ENCODE data around the gene PCTP. TPM values are rescaled to one million over a fixed set of nuclear protein-coding genes. Genes with fewer than 3 reads are reported as not detected.

PCTP gene
- total and polyA plus RNA-seq, 9 of the 15 experiments (the other 6 are each of a cell fraction or from before 2014, with no cell fraction given), result 10.9 to 62.3 (median 41.2) TPM

DNA sequence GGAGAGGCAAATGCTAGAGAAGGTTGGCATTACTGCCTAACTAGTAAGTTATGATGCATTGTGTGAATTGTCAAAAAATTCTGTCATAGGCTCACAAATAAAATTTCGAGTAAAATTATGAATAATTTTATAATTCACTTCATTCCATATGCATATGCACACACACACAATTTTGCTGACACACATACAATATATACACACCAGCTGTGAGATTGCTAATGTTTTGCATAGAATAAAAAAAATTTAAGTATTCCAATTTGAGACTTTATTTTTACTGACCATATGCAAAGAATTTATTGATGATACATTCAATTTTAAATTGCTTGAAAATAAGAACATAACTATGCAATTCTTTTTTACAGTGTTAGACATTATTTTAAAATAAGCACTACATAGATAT, 21.4 kb upstream of the PCTP start:
- Histone ChIP-seq H2AFZ (ENCODE audit: low read depth, low read length) (no peak overlapping the region), H3K79me2 (ENCODE audit: control insufficient read depth, insufficient read depth, low read length) (no peaks in the 10 kb centered on the region), H3K4me2 (ENCODE audit: insufficient read depth, low read length) (no peak overlapping the region), H4K20me1 (replicated peaks; ENCODE audit: control insufficient read depth, insufficient read depth, low read length) (no peaks in the 10 kb centered on the region), H3K27ac (ENCODE audit: extremely low read depth, low read depth, low read length) (no peak overlapping the region), H3K4me1 (replicated peaks in 1 of 2; ENCODE audit: control insufficient read depth in 2 of 2, insufficient read depth in 2 of 2, low read length in 2 of 2) (peaks cover 4 to 40% of the 10 kb centered on the region in 2 experiments; a peak in 4 of 5 replicates), H3K9ac (ENCODE audit: insufficient read depth in 1 of 2, low read depth in 2 of 2, low read length in 2 of 2) (no peak overlapping the region), H3K36me3 (ENCODE audit: control insufficient read depth, insufficient read depth, low read length) (no peaks in the 10 kb centered on the region), H3K9me1 (ENCODE audit: control insufficient read depth, insufficient read depth, low read length) (peaks cover 3% of the 10 kb centered on the region), H3K4me3 (no peak overlapping the region), H3K9me3 (replicated peaks; ENCODE audit: control insufficient read depth, insufficient read depth, low read depth, low read length) (no peaks in the 10 kb centered on the region), H3K27me3 (ENCODE audit: control insufficient read depth in 2 of 2, insufficient read depth in 2 of 2, low read length in 2 of 2) (no peaks in the 10 kb centered on the region)
- no TSS peak for BruUV-seq (replicated peaks)
- TF ChIP-seq MAFK (IDR thresholded peaks at IDR 0.05; ENCODE audit: low read length) (no peak), C11orf30 (IDR thresholded peaks at IDR 0.05; ENCODE audit: low read depth) (0 out of 2 replicates have a peak, but pooled peaks have one; percentile 32), ZKSCAN3 (CRISPR knock-in tag; IDR thresholded peaks at IDR 0.05) (no peak), MAFF (IDR thresholded peaks at IDR 0.05; ENCODE audit: low read length) (0 out of 2 replicates have a peak, but pooled peaks have one; percentile 10), CREM (IDR thresholded peaks at IDR 0.05; ENCODE audit: low read depth) (no peak), ZNF316 (IDR thresholded peaks at IDR 0.05) (peak; percentile 53; the same call in 1 of the 2 replicates), MYC (IDR thresholded peaks at IDR 0.05; ENCODE audit: low read depth, low read length) (no peak), MYC (CRISPR knock-in tag; IDR thresholded peaks at IDR 0.05; ENCODE audit: borderline replicate concordance, low read depth) (no peak)
- FAIRE-seq (no peak), ATAC-seq (no peak), DNase-seq (ENCODE audit: extremely low read depth in 1 of 4, low spot score in 3 of 4) (no peak)
- CTCF ChIA-PET (ENCODE audit: low intra/inter-chr PET ratio), result no interaction called here
- in situ Hi-C loops (cut with MboI), result no loop called here
- 16% methylated on average over 1 of the region's 1 CpG for WGBS (ENCODE audit: insufficient coverage, low coverage, missing lambda C conversion rate)
- POLR2A ChIA-PET, result interaction anchor here (0.6 kb wide), 1 partner anchor 399 kb away, joined by 3 read pairs; no protein-coding TSS in a partner anchor
- intact Hi-C loops (cut with micrococcal nuclease), result no loop called here

DNA sequence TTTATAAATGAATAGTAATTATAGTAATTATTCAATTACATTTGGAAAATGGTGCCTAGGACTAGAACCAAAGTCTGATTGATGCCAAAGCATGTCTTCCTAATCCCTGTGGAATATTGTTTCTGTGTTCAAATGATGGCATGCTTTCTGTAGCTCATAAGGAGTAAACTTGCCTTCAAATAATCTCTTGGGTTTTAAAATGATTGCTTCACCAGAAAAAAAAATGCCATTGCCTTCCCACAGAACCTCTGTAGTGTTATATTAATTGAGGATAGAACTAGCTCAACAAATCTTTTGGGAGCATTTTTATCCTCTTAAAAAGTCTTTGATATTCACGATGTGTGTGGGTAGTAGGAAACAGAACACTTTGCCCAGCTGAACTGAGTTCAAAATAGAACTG, 20.5 kb upstream of the PCTP start:
- in situ Hi-C loops (cut with MboI) (no loop called here), intact Hi-C loops (cut with micrococcal nuclease) (loop anchor here (5.0 to 10.0 kb wide), 3 partner anchors 42 to 276 kb away; no protein-coding TSS in a partner anchor)
- no peaks in the 10 kb centered on the region for H4K20me1 ChIP-seq (replicated peaks; ENCODE audit: control insufficient read depth, insufficient read depth, low read length)
- no peak for FAIRE-seq
- peaks cover 3% of the 10 kb centered on the region for H3K9me1 ChIP-seq (ENCODE audit: control insufficient read depth, insufficient read depth, low read length)
- TF ChIP-seq NR4A1 (CRISPR knock-in tag; IDR thresholded peaks at IDR 0.05), result no peak
- TF ChIP-seq NR4A1 (tag; IDR thresholded peaks at IDR 0.05), result 0 out of 2 replicates have a peak, but pooled peaks have one; percentile 28
- no peak for TF ChIP-seq ZC3H4 (CRISPR knock-in tag; IDR thresholded peaks at IDR 0.05; ENCODE audit: borderline replicate concordance)
- TF ChIP-seq ZNF644 (tag; IDR thresholded peaks at IDR 0.05; ENCODE audit: low read depth), result no peak
- TF ChIP-seq, protein P1, sequence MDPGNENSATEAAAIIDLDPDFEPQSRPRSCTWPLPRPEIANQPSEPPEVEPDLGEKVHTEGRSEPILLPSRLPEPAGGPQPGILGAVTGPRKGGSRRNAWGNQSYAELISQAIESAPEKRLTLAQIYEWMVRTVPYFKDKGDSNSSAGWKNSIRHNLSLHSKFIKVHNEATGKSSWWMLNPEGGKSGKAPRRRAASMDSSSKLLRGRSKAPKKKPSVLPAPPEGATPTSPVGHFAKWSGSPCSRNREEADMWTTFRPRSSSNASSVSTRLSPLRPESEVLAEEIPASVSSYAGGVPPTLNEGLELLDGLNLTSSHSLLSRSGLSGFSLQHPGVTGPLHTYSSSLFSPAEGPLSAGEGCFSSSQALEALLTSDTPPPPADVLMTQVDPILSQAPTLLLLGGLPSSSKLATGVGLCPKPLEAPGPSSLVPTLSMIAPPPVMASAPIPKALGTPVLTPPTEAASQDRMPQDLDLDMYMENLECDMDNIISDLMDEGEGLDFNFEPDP (CRISPR knock-in tag; IDR thresholded peaks at IDR 0.05), result no peak
- no peaks in the 10 kb centered on the region for H3K79me2 ChIP-seq (ENCODE audit: control insufficient read depth, insufficient read depth, low read length)
- H3K4me2 ChIP-seq (ENCODE audit: insufficient read depth, low read length), result no peak overlapping the region
- ChIA-PET CTCF (ENCODE audit: low intra/inter-chr PET ratio) (no interaction called here), POLR2A (interaction anchor here (1.1 to 1.3 kb wide), 4 partner anchors 9 to 87 kb away, joined by 3 to 4 read pairs (median 3); no protein-coding TSS in a partner anchor)
- no peak for ATAC-seq
- no peak overlapping the region for H3K27ac ChIP-seq (ENCODE audit: extremely low read depth, low read depth, low read length)
- H3K4me3 ChIP-seq, result no peak overlapping the region
- H3K4me1 ChIP-seq (replicated peaks in 1 of 2; ENCODE audit: control insufficient read depth in 2 of 2, insufficient read depth in 2 of 2, low read length in 2 of 2), result peaks cover 4 to 41% of the 10 kb centered on the region in 2 experiments; a peak in 4 of 5 replicates
- peak overlapping the region; percentile 99 for H2AFZ ChIP-seq (ENCODE audit: low read depth, low read length)
- no peak for DNase-seq (ENCODE audit: extremely low read depth in 1 of 4, low spot score in 3 of 4)
- no peaks in the 10 kb centered on the region for H3K27me3 ChIP-seq (ENCODE audit: control insufficient read depth in 2 of 2, insufficient read depth in 2 of 2, low read length in 2 of 2)
- no peaks in the 10 kb centered on the region for H3K36me3 ChIP-seq (ENCODE audit: control insufficient read depth, insufficient read depth, low read length)
- no peaks in the 10 kb centered on the region for H3K9me3 ChIP-seq (replicated peaks; ENCODE audit: control insufficient read depth, insufficient read depth, low read depth, low read length)
- H3K9ac ChIP-seq (ENCODE audit: insufficient read depth in 1 of 2, low read depth in 2 of 2, low read length in 2 of 2), result no peak overlapping the region
- no TSS peak for BruUV-seq (replicated peaks)
- 7% methylated on average over 1 of the region's 1 CpG for WGBS (ENCODE audit: insufficient coverage, low coverage, missing lambda C conversion rate)
